Fibroblast of skin of back (primary cell): ENCODE data around the gene LANCL2.
A peak's percentile ranks its signal among the peaks of the same experiment; 100 is the strongest.
"Not testable (repeated sequence)": the region's sequence is repeated elsewhere in the genome, so short reads cannot be mapped to it uniquely, and the experiment has no call there.

Experiments
- DNase-seq: peaks from one replicate; pipeline ENCODE4 v3.0.0-alpha.2; 2013

LANCL2 gene

GRCh38 chr7:55438757-55439525, 73.8 kb downstream of the LANCL2 start:
- DNase-seq: no peak

GRCh38 chr7:55439627-55440026, 74.5 kb downstream of the LANCL2 start:
- peak; percentile 32 for DNase-seq

- no peak for DNase-seq
Observed at GRCh38 chr7:55440040-55440690, 75.0 kb downstream of the LANCL2 start.

DNA sequence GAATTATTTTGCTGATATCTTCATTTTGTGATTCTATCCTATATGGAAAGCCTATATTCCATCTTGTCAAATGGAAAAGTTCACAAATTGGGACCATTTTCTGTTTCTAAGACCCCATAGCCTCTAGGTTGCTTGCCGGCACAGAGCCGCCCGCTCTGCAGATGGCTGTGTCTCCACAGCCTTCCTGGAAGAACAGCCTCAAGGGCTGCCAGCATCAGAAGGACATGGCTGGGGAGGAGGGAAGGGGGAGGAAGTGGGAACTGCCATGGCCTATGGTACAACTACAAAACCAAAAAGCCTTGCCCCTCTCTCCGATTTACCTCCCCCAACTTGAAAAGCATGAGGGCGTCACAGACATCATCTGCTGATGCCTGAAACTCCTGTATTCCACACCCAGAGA, 75.9 kb downstream of the LANCL2 start:
- DNase-seq: no peak

DNA sequence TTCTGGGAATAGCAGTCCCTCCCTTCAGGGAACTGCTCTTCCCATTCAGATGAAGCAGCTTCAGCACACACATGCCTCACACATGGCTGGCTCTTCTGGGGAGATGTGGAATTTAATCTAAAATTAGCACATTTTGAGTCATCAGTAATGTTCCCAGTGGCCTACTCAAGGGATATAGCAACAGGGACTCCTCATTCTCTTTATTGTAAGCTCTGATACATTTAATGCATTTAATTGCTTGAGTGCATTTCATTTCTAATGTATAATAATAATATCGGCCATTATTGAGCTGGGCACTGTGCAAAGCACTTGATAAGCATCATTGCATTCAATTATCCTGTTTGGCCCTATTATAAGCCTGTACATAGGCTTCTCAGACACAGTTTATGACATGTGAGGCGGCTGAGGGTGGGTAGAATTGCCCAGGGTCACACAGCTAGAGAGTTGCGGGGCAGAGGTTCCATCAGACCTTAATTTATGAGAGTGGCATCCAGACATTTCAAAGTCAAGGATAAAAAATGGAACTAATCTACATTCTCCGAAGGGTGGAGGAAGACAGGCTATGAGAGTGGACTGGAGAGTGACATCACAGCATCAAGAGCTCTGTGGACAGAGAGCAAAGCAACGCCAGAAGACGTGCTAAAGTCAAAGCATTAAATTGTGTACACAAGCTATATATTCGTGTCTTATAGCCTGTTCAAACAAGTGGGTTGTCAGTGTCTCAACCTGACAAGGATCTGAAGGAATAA, 76.8 kb downstream of the LANCL2 start:
- peak; percentile 89 for DNase-seq

DNA sequence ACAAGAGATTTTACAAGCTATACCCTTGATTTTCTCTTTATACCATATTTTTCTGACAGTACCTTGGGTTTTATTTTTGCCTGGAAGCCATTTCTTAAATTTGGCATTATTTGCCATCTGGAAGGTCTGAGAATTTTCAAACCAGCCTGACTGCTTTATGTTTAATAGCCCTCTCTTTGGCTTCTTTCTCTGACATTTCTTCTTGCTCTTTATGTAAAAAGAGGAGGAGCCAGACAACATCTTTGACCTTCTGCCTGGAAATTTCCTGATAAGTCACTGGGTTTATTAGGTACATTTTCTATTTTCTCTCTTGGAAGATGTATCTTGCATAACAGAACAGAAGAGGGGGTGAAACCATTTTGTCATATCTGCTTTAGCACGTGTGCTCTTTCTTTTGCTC, 79.6 kb downstream of the LANCL2 start:
- DNase-seq: no peak

DNA sequence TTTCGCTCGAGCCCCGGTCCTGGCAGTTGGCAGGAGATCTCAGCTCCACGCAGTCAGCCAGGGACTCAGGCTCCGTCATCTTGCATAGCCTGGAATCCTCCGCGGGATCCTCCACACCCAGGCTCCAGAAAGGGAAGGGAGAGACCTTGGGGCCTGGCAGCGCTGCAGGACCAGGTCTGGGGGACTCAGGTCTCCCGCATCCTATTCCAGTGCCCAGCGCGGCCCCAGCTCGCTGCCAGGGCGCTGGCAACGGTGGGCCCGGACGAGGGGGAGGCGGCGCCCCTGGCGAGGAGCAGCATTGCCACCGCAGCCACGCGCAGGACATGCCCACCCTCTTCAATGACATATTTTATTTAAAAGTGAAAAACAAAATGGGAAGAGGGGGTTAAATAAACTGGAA, 83.4 kb downstream of the LANCL2 start:
- DNase-seq: no peak

DNA sequence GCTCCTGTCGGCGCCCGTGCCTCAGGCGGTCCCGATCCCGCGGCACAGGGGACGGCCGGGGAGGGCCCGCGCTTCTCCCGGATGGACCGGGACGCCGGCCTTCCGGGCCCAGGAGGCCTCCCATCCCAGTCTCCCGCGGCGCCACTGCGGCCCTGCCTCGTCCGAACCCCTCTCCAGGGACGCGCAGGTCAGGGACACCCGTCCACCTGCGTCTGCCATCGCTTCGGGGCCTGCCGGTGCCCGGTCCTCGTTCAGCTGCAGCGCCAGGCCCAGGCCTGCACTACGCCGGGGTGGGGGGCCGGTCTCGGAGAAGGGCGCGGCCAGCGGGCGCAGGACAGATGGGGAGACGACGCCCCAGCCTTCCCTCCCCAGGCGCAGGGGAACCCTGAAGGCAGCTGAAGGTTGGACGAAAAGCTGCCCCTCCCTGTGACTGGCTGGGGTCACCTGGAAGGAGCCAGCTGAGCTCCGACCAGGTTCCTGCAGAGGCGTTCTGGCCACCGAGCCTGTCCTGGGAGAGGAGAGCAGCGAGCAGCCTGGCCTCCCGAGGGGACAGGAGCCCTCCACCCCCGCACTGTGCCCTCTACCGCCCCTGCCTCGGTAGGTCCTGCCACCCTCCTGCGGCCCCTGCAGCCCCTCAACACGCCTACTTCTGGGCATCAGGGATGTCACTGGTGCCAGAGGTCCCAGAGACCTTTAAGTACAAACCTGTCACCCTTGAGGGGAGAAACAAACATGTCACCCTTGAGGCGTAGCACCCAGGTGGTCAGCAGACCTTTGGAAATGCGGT, 84.3 kb downstream of the LANCL2 start:
- DNase-seq: no peak

DNA sequence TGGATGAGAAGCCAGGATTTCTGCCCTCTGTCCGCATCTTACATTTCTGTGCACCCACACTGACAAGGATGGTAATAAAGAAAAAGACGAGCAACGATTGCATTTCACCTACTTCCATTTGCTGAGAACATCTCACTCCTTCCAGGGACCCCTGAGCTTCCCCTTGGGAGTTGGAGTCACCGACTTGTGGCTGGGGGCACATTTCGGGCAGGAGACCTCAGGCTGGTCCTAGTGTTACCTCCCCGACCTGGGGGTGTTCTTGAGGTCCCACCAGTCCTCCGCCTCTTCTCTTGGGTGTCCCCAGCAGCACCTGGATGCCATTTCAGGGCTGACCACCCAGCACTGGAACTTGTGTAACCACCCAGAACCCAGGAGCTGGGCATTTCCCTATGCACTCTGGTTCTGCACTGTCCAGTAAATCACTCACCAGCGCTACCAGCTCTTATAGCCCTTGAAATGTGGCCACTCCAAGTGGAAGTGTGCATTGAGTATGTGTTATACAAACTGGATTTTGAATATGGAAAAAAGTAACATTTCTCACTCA, 84.9 kb downstream of the LANCL2 start:
- DNase-seq: no peak

DNA sequence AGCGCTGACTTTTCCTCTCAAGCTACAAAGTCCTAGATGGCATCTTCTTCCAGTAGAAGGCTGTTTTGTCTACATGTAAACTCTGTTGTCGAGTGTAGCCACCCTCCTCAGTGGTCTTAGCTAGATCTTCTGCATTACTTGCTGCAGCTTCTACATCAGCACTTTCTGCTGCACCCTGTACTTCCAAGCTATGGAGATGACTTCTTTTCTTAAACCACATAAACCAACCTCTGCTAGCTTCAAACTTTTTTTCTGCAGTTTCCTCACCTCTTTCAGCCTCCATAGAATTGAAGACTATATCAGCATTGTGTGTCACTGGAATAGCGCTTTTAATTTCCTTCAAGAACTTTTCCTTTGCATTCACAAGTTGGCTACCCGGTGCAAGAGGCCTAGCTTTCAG, 87.8 kb downstream of the LANCL2 start:
- no peak for DNase-seq

DNA sequence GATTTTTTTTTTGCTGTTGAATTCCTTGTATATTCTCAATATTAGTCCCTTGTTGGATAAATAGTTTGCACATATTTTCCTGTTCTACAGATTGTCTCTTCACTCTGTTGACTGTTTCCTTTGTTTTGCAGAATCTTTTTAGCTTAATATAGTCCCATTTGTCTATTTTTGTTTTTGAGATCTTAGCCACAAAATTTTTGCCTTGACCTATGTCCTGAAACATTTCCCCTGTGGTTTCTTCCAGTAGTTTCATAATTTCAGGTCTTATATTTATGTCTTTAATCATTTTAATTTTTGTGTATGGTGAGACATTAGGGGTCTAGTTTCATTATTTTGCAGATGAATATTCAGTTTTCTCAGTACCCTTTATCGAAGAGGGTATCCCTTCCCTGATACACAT, 92.7 kb downstream of the LANCL2 start:
- DNase-seq: no peak

- DNase-seq: no peak
Observed at GRCh38 chr7:55458351-55458750, 93.2 kb downstream of the LANCL2 start.

GRCh38 chr7:55463686-55464262, 98.6 kb downstream of the LANCL2 start:
- DNase-seq: no peak

- DNase-seq: peak; percentile 27
Observed at GRCh38 chr7:55464422-55464821, 99.3 kb downstream of the LANCL2 start.

DNA sequence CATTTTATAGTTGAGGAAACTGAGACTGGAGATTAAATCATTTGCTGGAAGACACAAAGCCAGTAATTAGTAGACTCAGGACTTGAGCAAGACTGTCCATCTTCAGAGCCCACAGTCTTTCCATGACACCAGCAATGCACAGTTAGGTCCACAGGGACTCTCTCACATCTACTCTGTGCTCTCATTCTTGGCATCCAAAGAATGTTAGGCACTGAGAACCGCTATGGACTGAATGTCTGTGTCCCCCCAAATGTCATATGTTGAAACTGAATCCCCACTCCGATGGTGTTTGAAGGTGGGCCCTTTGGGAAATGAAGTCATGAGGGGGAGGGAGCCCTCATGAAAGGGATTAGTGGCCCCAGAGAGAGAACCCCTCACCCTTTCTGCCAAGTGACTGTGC, 100.6 kb downstream of the LANCL2 start:
- DNase-seq: peak; percentile 31

DNA sequence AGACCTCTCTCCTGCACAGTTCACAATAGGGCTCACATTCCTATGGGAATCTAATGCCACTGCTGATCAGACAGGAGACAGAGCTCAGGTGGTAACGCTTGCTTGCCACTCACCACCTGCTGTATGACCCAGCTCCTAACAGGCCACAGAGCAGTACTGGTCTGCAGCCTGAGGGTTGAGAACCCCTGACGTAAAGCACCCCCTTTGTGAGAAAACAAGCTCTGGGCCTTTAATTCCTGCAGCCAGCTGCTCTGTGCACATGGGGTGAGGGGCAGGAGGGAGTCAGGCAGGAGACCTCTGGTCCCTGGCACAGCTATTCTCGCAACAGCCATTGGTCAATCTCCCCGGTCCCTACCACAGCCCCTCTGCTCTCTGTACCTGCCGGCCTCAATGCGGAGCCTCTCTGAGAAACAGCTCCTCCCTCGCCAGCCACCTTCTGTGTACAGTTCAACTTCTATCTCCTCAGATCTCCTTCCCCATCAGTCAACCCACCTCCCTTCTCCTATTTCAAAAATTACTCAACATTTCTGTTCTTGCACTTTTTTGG, 102.0 kb downstream of the LANCL2 start:
- no peak for DNase-seq

DNA sequence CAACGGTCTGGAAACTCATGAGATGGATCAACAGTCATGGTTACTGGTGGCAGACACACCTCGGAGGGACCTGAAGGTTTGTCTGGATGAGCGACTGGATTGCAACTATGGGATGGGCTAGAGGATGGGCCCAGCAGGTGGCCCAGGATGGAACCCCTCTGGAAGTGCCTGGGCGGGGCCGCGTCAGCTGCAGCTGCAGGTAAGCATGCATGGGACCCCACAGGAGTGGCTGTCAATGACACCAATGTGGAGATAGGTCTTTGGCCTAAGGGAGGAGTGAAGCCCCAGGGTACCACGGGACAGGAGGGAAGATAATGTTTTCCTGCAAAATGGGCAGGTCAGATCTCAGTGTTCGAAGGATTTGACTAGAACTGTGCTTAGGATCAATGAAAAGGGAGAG, 103.4 kb downstream of the LANCL2 start:
- no peak for DNase-seq

DNA sequence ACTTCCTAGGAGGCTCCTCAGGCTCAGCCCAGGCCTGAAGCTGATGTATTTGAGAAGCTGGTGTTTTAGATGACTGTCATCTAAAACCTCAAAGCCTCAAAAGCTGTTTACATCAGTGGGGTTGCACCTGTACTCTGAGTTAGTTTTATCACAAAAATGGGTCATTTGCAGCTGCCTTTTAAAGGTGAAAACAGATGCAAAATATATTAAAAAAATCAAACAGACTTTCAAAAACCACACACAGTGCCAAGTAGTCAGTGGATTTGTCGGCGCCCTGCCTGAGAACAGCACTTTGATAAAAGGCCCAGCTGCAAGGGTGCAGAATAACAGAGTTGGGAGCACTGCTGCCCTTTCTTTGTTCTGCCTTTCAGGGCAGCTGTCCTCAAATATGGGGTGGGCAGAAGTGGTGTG, 104.1 kb downstream of the LANCL2 start:
- no peak for DNase-seq

DNA sequence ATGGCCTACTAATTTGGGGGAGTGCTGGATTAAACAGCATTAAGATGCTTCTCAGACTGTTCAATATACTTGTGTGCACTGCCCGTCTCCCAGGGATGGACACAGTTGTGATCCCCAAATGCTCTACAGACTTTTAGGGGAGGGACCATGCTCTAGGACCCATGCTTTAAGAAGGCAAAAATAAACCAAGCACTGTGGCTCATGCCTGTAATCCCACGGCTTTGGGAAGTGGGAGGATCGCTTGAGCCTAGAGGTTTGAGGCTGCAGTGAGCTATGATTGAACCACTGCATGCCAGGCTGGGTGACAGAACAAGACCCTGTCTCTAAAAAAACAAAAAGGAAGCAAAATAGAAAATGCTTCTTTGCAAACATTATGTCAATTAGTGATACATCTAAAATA, 104.6 kb downstream of the LANCL2 start:
- DNase-seq: no peak

DNA sequence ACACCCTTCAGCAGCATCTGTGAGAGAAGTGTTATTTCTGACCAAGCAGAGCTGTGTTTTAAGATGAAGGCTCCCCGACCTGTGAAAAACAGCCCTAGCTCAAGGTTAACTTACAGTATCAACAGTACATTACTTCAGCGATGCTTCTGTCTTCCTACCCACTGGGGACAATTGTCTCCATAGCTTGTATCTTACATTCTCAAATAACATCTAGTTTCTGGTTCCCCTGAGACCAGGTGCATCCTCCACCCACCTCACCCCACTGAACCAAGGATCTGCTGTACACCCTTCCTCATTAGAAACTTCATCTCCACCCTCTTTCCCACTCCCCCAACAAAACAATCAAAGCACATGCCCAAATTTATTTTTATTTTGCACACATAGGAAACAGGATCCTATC, 105.1 kb downstream of the LANCL2 start:
- no peak for DNase-seq

DNA sequence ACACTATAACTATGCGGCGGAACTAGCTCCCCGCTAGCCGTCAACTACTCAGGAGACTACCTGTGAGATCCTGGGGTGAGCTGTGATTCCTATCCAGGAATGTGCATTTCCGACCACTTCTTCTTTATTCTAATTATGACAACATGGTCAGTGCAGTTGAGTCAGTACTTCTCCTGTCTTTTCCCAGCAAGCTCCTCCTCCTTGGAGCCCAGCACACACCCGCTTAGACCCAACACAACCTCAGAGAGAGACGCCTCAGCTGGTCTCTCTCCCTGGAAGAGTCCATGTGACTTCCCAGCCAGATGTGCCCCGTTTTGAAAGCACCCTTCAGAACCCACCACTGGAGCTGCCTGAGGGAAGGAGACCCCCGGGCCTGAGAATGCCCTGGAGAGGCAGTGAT, 106.5 kb downstream of the LANCL2 start:
- DNase-seq: not testable (repeated sequence)

DNA sequence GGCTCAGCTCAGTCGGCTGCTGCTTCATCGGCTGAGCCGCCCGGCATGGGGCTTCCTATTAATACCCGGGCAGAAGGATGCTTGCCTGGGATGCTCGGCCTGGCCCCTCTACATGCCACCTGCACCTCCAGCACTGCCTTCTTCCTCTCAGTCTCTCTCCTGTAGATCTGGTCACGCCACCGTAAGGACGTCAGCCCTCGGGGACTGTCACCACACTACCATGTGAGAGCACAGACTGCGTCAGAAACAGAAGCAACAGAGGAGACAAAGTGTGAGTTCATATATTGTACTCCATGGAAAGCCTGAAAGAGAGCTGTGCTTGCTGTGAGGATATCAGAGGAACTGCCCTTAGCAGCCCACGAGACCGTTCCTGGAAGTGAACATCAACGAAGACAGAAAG, 107.3 kb downstream of the LANCL2 start:
- not testable (repeated sequence) for DNase-seq
